Measurements from ENCODE around the gene LTB4R2.

GRCh38 chr14:24272467-24272866, 37.5 kb upstream of the LTB4R2 start:
- TF ChIP-seq POLR2AphosphoS5 (IDR thresholded peaks at IDR 0.05; ENCODE audit: borderline replicate concordance, low read depth, low read length) = no peak
- TF ChIP-seq EZH2 (IDR thresholded peaks at IDR 0.05) = no peak
- TF ChIP-seq FOXP2 (optimal IDR thresholded peaks at IDR 0.05; ENCODE audit: control extremely low read depth, extremely low read length, insufficient read depth) = no peak
